ENCODE data around the gene MDFI.
A peak's percentile ranks its signal among the peaks of the same experiment; 100 is the strongest.

The MDFI gene

DNA sequence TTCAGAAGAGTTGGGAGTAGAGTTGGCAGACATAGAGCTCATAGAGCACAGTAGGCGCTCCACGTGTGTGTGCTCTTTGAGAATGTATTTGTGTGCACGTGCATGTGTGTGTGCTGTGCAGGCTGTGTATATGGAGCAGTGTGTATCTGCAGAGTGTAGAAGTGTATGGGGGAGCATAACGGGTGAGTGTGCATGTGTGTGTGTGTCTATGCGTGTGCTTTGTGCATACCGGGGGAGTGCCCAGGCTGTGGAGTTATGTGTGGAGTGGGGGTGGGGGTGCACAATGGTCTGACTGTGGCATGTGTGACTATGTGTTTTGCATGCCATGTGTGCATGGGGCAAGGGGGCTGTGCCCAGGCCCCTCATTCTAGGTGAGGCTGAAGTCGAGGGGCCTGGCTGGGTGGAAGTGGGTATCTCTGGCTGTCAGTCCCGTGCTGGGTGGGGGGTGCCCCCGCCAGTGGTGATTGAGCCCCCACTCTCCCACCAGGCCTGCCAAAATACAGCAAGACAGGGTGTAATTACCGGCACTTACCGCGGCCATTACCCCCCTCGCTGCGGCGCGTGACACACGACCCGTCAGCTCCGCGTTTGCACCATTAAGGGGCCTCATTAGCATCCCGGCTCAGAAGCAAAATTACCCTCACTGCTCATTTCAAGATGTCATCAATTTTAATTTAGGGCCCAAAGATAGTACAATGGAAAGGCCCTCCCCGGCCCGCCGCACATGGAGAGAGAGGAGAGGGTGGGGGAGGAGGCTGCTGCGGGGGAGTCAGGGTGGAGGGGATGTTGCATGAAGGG is 39.1 kb downstream of the MDFI start:
- Histone ChIP-seq H3K4me1 (ENCODE audit: control insufficient read depth, insufficient read depth, low read length) (peaks cover 3% of the 10 kb centered on the region), H3K36me3 (ENCODE audit: insufficient read depth, low read length) (no peaks in the 10 kb centered on the region), H3K4me3 (ENCODE audit: low read length) (no peak overlapping the region), H3K4me2 (ENCODE audit: low read length) (no peak overlapping the region), H3K27me3 (ENCODE audit: control insufficient read depth, insufficient read depth, low read length) (peaks cover 12% of the 10 kb centered on the region), H3K9ac (ENCODE audit: low read depth, low read length) (no peak overlapping the region), H3K9me3 (replicated peaks; ENCODE audit: low read length) (no peaks in the 10 kb centered on the region)

DNA sequence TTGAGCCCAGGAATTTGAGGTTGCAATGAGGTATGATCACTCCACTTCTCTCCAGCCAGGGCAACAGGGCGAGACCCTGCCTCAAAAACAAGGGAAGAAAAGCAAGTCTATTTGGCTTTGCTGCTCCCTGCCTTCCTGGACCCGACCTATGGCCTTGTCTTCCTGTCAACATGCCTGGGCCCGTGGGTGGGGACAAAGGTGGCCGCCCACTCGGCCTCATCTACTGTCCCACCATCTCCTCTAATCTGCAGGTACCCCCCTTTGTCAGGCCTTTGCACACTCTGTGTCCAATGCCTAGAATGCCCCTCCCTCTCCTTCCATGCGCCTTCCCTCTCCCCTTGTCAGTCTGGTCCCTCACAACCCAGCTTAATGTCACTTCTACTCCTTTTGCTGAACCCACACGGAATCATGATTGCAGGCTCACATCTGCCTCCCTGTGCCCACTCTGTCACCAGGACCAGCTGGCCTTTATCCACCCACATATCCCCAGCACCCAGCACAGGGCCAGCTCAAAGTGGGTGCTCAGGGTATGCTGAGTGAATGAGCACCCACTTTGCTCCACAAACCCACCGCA is 40.3 kb downstream of the MDFI start:
- H3K27me3 ChIP-seq (ENCODE audit: control insufficient read depth, insufficient read depth, low read length), result peaks cover 8% of the 10 kb centered on the region

DNA sequence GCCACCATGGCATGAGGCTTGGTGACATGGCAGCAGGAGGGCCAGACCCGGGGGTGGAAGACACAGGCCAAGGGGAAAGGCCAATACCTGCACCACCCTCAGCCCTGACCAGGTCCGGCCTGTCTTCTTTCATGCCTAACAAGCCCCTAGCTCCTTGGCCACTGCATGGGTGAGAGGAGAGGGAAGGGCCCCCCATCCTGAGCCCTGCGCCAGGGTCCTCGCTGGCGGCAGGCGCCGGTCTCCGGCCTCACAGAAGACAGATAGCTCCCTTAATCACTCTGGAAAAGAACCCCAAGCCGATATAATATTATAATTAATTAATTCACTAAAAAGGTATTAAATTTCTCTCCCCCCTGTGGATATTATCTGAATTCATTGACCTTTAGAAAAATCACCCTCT is 41.4 kb downstream of the MDFI start:
- H3K4me2 ChIP-seq (ENCODE audit: low read length), result no peak overlapping the region
- no peak overlapping the region for H3K4me3 ChIP-seq (ENCODE audit: low read length)
- no peak overlapping the region for H3K9ac ChIP-seq (ENCODE audit: low read depth, low read length)
- peaks cover 10% of the 10 kb centered on the region for H3K4me1 ChIP-seq (ENCODE audit: control insufficient read depth, insufficient read depth, low read length)
- no peaks in the 10 kb centered on the region for H3K27me3 ChIP-seq (ENCODE audit: control insufficient read depth, insufficient read depth, low read length)
- H3K9me3 ChIP-seq (replicated peaks; ENCODE audit: low read length), result no peaks in the 10 kb centered on the region
- H3K36me3 ChIP-seq (ENCODE audit: insufficient read depth, low read length), result no peaks in the 10 kb centered on the region

More for the DNA sequence above, 40.3 kb downstream of the MDFI start:
- Histone ChIP-seq H3K9ac (ENCODE audit: low read depth, low read length) (no peak overlapping the region), H3K4me2 (ENCODE audit: low read length) (no peak overlapping the region), H3K4me3 (ENCODE audit: low read length) (no peak overlapping the region), H3K9me3 (replicated peaks; ENCODE audit: low read length) (no peaks in the 10 kb centered on the region), H3K4me1 (ENCODE audit: control insufficient read depth, insufficient read depth, low read length) (peaks cover 8% of the 10 kb centered on the region), H3K36me3 (ENCODE audit: insufficient read depth, low read length) (no peaks in the 10 kb centered on the region)

DNA sequence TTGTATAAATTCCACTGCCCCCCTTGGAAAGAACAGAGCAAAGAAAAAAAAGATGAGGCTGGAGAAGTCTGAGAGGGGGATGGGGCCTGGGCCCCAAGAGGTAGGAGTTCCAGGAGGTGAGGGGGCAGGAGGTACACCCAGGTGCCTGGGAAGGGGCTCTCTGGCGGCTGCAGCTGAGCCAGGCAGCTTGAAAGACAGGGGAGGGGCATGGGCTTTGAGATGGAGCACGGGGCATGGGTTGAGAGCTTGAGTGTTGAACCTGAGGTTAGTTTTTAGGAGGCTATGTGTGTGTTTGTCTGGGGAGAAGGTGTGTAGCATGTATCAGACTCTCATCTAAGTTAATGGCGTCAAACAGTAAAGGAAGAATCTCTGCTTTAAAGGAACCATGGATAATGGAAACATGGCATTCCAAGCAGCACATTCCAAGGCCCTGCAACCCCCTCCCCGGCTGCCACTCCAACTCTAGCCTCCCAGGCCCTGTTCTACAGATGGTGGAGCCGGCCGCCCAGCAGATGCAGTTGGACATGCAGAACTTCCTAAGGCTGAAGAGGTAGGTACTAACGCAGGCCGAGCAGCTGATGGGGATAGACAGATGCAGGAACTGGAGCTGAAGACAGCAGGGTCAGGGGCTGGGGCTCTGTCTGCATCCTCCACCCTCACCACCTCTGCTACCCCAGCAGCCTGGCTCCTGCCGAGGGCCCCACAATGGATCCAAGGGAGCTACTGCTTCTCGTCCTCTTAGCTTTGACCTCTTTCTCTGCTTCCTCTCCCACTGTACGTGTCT is 42.1 kb downstream of the MDFI start:
- Histone ChIP-seq H3K9ac (ENCODE audit: low read depth, low read length) (no peak overlapping the region), H3K9me3 (replicated peaks; ENCODE audit: low read length) (no peaks in the 10 kb centered on the region), H3K27me3 (ENCODE audit: control insufficient read depth, insufficient read depth, low read length) (no peaks in the 10 kb centered on the region), H3K4me1 (ENCODE audit: control insufficient read depth, insufficient read depth, low read length) (peaks cover 10% of the 10 kb centered on the region), H3K36me3 (ENCODE audit: insufficient read depth, low read length) (no peaks in the 10 kb centered on the region), H3K4me2 (ENCODE audit: low read length) (no peak overlapping the region), H3K4me3 (ENCODE audit: low read length) (no peak overlapping the region)

DNA sequence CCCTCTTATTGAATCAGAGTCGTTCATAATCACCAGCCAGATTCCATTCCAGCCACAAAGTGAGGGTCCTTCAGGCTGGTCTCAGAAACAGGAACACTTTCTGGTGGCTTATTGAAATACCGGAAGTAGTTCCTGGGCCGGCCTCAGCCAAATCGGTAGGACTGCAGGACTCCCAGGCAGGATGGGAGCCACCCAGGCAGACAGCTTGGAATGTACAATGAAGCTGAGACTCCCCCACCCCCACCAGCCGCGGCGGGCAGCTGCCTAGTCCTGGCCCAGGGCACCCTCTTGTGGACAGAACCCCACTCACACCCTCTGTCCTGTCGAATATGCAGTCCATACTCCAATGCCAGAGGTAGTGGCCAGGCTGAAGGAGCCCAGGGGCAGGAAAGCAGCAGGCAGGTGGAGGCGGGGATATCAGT is 43.8 kb downstream of the MDFI start:
- H3K4me2 ChIP-seq (ENCODE audit: low read length), result peak overlapping the region; percentile 29
- H3K4me3 ChIP-seq (ENCODE audit: low read length), result no peak overlapping the region
- no peak overlapping the region for H3K9ac ChIP-seq (ENCODE audit: low read depth, low read length)

DNA sequence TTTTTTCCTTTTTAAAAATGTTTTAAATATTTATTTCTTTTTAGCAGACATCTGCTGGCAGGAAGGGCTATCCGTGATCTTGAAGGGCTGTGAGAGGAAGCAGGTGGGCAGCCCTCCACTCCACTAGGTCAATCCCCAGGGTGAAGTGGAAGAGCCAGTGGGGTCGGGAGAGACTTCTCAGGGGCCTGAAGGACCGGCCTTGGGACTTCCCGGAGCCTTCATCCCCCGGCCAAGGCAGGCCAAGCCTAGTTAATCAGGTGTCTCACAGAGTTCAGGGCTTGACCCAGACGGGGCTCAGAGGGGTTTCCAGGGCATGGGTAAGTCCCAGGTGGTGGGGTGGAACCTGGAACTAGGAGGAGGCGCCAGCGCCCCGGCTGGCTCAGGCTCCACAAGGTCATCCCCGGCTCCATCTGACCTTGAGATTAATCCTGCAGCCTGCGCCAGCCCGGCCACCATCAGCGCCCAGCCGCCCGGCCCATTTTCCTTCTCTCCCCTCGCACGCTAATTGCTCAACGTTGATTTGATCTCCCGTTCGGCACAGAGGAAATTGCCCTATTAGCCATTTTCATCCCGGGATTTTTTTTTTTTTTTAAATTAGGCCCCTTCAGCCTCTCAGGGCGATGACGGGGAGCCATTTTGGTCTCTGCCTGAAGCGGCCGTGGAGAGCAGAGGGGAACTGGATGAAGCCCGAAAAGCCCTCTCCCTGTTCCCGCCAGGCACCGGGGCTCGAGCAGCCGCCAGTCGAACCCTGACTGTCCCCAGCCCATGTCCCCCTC is 44.4 kb downstream of the MDFI start:
- no peak overlapping the region for H3K4me3 ChIP-seq (ENCODE audit: low read length)
- peak overlapping the region; percentile 68 for H3K9ac ChIP-seq (ENCODE audit: low read depth, low read length)
- no peaks in the 10 kb centered on the region for H3K27me3 ChIP-seq (ENCODE audit: control insufficient read depth, insufficient read depth, low read length)
- peak overlapping the region; percentile 80 for H3K4me2 ChIP-seq (ENCODE audit: low read length)
- H3K36me3 ChIP-seq (ENCODE audit: insufficient read depth, low read length), result no peaks in the 10 kb centered on the region
- H3K9me3 ChIP-seq (replicated peaks; ENCODE audit: low read length), result no peaks in the 10 kb centered on the region
- peaks cover 10% of the 10 kb centered on the region for H3K4me1 ChIP-seq (ENCODE audit: control insufficient read depth, insufficient read depth, low read length)

More for the DNA sequence above, 43.8 kb downstream of the MDFI start:
- Histone ChIP-seq H3K9me3 (replicated peaks; ENCODE audit: low read length) (no peaks in the 10 kb centered on the region), H3K36me3 (ENCODE audit: insufficient read depth, low read length) (no peaks in the 10 kb centered on the region), H3K27me3 (ENCODE audit: control insufficient read depth, insufficient read depth, low read length) (no peaks in the 10 kb centered on the region), H3K4me1 (ENCODE audit: control insufficient read depth, insufficient read depth, low read length) (peaks cover 10% of the 10 kb centered on the region)

DNA sequence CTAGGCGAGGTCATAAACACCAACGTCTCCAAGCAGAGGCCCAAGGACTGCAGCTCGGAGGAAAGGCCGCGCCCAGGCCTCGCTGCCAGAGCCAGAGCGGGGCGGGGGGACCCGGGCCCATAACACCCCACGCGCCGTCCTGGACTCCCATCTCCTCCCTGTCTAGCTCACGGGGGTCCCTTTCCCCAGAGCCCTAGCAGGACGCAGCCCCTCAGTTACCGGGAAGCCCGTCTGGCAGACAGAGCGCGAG is 44.9 kb downstream of the MDFI start:
- Histone ChIP-seq H3K9me3 (replicated peaks; ENCODE audit: low read length) (no peaks in the 10 kb centered on the region), H3K36me3 (ENCODE audit: insufficient read depth, low read length) (no peaks in the 10 kb centered on the region), H3K4me2 (ENCODE audit: low read length) (peak overlapping the region; percentile 80), H3K4me3 (ENCODE audit: low read length) (peak overlapping the region; percentile 54), H3K27me3 (ENCODE audit: control insufficient read depth, insufficient read depth, low read length) (no peaks in the 10 kb centered on the region), H3K4me1 (ENCODE audit: control insufficient read depth, insufficient read depth, low read length) (peaks cover 10% of the 10 kb centered on the region), H3K9ac (ENCODE audit: low read depth, low read length) (peak overlapping the region; percentile 68)

DNA sequence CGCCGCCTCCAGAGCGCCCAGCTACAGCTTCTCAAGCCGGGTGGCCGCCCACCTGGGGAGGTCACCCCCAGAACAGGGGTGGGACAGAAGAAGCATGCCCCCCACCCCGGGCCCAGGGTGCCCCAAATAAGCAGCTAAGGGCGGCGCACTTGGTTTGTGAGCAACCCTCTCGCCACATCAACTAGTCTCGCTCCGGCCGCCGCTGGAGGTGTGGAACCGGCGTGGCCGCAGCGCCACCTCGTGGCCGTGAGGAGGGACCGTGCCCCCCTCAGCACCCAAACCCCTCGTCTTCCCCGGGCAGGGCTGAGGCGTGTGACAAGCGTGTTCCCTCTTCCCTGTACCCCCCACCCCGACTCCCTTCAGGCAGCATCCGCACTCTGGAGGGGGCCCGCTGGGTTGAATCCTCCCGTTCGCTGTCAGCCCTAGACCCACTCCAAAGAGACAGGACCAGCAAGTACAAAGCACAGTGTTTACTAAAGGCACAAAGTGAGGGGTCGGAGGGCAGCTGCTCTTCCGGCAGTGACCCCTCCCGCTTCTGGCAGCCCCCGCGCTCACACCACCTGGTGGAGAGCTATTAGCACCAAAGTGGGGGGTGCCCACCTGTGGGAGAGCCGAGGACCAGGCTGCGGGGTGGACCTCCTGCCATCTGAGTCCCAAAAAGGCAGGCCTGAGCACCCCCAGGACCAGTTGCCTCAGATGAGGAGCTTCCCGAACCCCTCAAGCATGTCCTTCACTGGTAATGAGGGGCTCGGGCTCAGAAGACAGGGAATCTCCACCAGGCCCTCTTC is 45.4 kb downstream of the MDFI start:
- Histone ChIP-seq H3K4me3 (ENCODE audit: low read length) (peak overlapping the region; percentile 54), H3K36me3 (ENCODE audit: insufficient read depth, low read length) (no peaks in the 10 kb centered on the region), H3K9ac (ENCODE audit: low read depth, low read length) (peak overlapping the region; percentile 68), H3K4me2 (ENCODE audit: low read length) (peak overlapping the region; percentile 80), H3K9me3 (replicated peaks; ENCODE audit: low read length) (no peaks in the 10 kb centered on the region), H3K4me1 (ENCODE audit: control insufficient read depth, insufficient read depth, low read length) (peaks cover 10% of the 10 kb centered on the region), H3K27me3 (ENCODE audit: control insufficient read depth, insufficient read depth, low read length) (no peaks in the 10 kb centered on the region)

DNA sequence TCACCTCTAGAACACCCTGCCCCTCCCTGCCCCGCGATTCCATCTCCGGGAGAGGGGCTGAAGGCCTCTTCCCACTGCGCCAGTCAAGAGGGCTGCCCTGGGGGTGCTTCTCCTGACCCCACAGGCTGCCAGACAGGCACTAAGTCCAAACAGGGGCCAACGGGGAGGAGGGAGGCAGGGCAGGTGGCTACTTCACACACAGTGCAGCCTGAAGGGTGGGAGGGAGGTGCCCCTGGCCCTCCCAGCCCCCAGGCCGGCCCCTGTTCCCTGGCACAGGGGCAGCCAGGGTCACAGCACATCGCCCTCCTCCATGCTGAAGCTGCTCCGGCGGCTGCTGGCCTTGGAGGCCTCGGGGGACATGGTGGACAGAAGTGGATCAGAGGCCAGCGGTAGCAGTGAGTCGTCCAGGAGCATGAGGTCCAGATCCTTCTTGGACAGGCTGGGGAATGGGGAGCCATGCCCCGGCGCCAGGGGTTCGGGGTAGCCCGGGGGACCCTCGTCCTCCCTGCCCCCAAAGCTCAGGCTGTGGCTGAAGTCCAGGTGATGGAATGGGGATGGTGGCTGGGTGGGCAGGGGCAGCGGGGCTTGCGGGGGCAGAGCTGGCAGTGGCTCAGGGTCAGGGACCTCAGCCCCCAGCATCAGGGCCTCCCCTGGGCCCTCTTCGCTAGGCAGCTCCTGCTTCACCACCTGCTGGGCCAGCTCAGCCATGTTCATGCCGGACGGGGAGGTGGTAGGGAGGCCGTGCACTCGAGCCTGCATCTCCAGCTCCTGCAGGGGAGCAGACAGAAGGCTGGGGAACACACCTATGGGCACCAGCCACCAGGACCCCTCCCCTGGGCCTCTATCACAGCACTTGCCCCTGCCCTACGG is 46.3 kb downstream of the MDFI start:
- no peak overlapping the region for H3K9ac ChIP-seq (ENCODE audit: low read depth, low read length)
- peaks cover 16% of the 10 kb centered on the region for H3K4me1 ChIP-seq (ENCODE audit: control insufficient read depth, insufficient read depth, low read length)
- no peaks in the 10 kb centered on the region for H3K36me3 ChIP-seq (ENCODE audit: insufficient read depth, low read length)

DNA sequence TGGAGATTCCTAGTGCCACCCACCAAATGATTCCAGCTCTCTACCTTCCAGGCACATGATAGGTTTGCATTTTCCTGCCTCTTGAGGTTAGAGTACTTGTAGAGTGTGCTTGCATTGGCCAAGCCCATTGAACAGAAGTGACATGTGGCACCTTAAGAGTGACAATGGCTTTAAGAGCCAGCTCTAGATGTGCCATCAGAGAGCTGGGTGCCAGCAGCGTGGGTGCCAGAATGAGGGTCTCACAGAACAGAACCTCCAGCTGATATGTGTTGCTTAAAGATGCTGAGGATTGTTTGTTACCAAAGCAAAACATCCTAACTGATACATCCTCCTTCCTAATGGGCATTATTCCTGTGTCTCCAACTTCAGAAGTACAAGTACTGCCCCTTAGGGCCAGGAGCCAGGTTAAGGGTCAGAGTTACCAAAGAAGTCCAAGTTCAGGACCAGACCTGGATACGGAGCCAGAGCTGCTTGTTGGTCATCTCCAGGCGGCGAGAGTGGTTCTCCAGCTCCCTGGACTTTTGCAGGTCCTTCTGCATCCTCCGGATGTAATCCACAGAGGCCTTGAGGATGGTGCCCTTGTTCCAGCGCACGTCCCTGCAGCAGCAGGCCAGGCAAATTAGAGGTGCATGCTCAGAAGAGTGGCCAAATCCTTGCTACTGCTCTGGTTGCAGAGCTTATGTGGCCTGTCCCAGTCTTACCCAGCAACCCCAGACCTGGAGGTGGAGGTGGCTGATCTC is 47.5 kb downstream of the MDFI start:
- Histone ChIP-seq H3K4me2 (ENCODE audit: low read length) (no peak overlapping the region), H3K9me3 (replicated peaks; ENCODE audit: low read length) (no peaks in the 10 kb centered on the region), H3K4me3 (ENCODE audit: low read length) (no peak overlapping the region), H3K4me1 (ENCODE audit: control insufficient read depth, insufficient read depth, low read length) (peaks cover 18% of the 10 kb centered on the region), H3K36me3 (ENCODE audit: insufficient read depth, low read length) (no peaks in the 10 kb centered on the region), H3K9ac (ENCODE audit: low read depth, low read length) (no peak overlapping the region), H3K27me3 (ENCODE audit: control insufficient read depth, insufficient read depth, low read length) (no peaks in the 10 kb centered on the region)

More for the DNA sequence above, 46.3 kb downstream of the MDFI start:
- no peaks in the 10 kb centered on the region for H3K9me3 ChIP-seq (replicated peaks; ENCODE audit: low read length)
- H3K27me3 ChIP-seq (ENCODE audit: control insufficient read depth, insufficient read depth, low read length), result no peaks in the 10 kb centered on the region
- H3K4me3 ChIP-seq (ENCODE audit: low read length), result no peak overlapping the region
- no peak overlapping the region for H3K4me2 ChIP-seq (ENCODE audit: low read length)
